Activated naive CD4-positive, alpha-beta T cell treated with anti-CD3 and anti-CD28 coated beads, Interleukin-2, amount 50 U/mL, for 24 hours (primary cell): Measurements from ENCODE around the gene WTIP.
A peak's percentile ranks its signal among the peaks of the same experiment; 100 is the strongest.
"Not testable (repeated sequence)": the region's sequence is repeated elsewhere in the genome, so short reads cannot be mapped to it uniquely, and the experiment has no call there.

Experiments
- H3K27ac Mint-ChIP-seq: one replicate; pipeline ENCODE4 v1.8.0; 2021; ENCODE audit warnings: mild to moderate bottlenecking, mixed read lengths
- H3K27me3 Mint-ChIP-seq: one replicate; pipeline ENCODE4 v1.8.0; 2021; ENCODE audit warnings: mixed read lengths
- H3K36me3 Mint-ChIP-seq: one replicate; pipeline ENCODE4 v1.8.0; 2021; ENCODE audit warnings: mixed read lengths
- H3K4me1 Mint-ChIP-seq: one replicate; pipeline ENCODE4 v1.8.0; 2021; ENCODE audit warnings: mixed read lengths
- H3K4me3 Mint-ChIP-seq: one replicate; pipeline ENCODE4 v1.8.0; 2021; ENCODE audit warnings: mild to moderate bottlenecking, mixed read lengths
- H3K9me3 Mint-ChIP-seq: one replicate; pipeline ENCODE4 v1.8.0; 2021; ENCODE audit warnings: mixed read lengths

WTIP gene

GRCh38 chr19:34480971-34481841, at the start of gene WTIP:
Gene WTIP, plus strand, starts transcription at chr19:34481758. Its CDS starts 217 bp downstream, at chr19:34481975.
- no peak within 1 kb of the TSS for H3K27ac Mint-ChIP-seq
- H3K4me1 Mint-ChIP-seq = peaks cover 6% of the 10 kb centered on the region
- H3K36me3 Mint-ChIP-seq = no peaks in the 10 kb centered on the region
- peaks cover 26% of the 10 kb centered on the region for H3K27me3 Mint-ChIP-seq
- H3K4me3 Mint-ChIP-seq = no peak within 1 kb of the TSS
- H3K9me3 Mint-ChIP-seq = no peaks in the 10 kb centered on the region

DNA sequence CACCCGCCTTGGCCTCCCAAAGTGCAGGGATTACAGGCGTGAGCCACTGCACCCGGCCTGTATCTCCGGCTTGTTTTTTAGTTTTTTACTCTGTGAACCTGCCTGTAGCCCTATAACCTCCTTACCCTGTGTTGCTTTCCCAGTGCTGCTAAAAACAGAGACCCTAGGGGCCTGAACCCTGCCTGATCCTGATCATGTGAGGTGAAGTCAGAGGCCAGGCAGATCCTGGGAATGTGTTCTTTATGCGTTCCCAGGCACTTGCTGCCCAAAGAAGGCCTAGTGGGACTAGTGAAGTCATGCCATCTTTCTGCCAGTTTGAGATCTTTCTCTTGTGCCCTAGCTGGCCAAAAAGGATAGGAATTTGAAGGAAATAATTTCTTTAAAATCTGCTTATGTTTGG, 48.8 kb upstream of the WTIP start:
- Mint-ChIP-seq H3K27ac (peak overlapping the region; percentile 12), H3K36me3 (peaks cover 11% of the 10 kb centered on the region), H3K27me3 (no peaks in the 10 kb centered on the region), H3K4me3 (no peak overlapping the region), H3K9me3 (no peaks in the 10 kb centered on the region), H3K4me1 (peaks cover 42% of the 10 kb centered on the region)

DNA sequence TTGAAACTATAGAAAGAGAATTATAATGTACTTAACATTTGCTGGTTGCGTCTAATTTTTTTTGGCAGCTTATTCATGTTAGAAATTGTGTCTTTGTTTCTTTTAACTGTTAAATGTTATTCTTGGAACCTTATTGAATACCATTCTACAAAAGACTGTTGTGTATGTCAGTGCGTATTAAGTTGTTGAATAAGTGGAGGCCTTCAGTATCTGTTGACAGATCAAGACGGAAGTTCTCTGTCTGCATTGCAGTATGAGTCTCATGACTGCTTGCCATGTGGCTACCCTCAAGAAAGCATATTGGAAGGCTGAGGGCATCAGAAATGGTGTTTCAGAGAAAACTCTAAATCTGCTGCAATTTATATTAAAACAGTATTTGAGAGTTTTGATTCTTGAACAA, 44.8 kb upstream of the WTIP start:
- Mint-ChIP-seq H3K27ac (no peak overlapping the region), H3K27me3 (no peaks in the 10 kb centered on the region), H3K4me3 (no peak overlapping the region), H3K9me3 (no peaks in the 10 kb centered on the region), H3K36me3 (peaks cover 10% of the 10 kb centered on the region), H3K4me1 (peaks cover 24% of the 10 kb centered on the region)

- Mint-ChIP-seq H3K4me1 (peaks cover 14% of the 10 kb centered on the region), H3K27ac (peak overlapping the region; percentile 5), H3K9me3 (no peaks in the 10 kb centered on the region), H3K27me3 (no peaks in the 10 kb centered on the region), H3K36me3 (peaks cover 25% of the 10 kb centered on the region), H3K4me3 (no peak overlapping the region)
Measured at GRCh38 chr19:34448191-34448590, 33.4 kb upstream of the WTIP start.

GRCh38 chr19:34452723-34453122, 28.8 kb upstream of the WTIP start:
- no peak overlapping the region for H3K4me3 Mint-ChIP-seq
- H3K27me3 Mint-ChIP-seq = no peaks in the 10 kb centered on the region
- H3K9me3 Mint-ChIP-seq = no peaks in the 10 kb centered on the region
- H3K27ac Mint-ChIP-seq = no peak overlapping the region
- peaks cover 18% of the 10 kb centered on the region for H3K4me1 Mint-ChIP-seq
- peaks cover 23% of the 10 kb centered on the region for H3K36me3 Mint-ChIP-seq

DNA sequence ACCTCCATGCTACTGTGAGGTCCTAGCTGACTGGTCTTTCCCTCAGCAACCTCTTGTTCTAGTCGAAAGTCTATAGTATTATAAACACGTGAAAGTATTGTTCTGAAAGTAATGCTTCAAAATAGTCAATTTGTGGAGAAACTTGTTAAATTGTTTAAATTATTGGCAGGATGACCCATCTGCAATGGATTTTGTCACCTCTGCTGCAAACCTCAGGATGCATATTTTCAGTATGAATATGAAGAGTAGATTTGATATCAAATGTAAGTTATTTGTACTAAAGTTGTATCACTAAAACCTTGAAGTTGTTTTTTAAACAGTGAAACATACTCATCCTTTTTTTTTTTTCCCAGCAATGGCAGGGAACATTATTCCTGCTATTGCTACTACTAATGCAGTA, 27.5 kb upstream of the WTIP start:
- no peaks in the 10 kb centered on the region for H3K9me3 Mint-ChIP-seq
- peaks cover 22% of the 10 kb centered on the region for H3K36me3 Mint-ChIP-seq
- H3K4me1 Mint-ChIP-seq = peaks cover 16% of the 10 kb centered on the region
- H3K27me3 Mint-ChIP-seq = no peaks in the 10 kb centered on the region
- no peak overlapping the region for H3K27ac Mint-ChIP-seq
- H3K4me3 Mint-ChIP-seq = no peak overlapping the region

GRCh38 chr19:34454685-34455084, 26.9 kb upstream of the WTIP start:
- H3K36me3 Mint-ChIP-seq = peaks cover 20% of the 10 kb centered on the region
- no peak overlapping the region for H3K27ac Mint-ChIP-seq
- H3K9me3 Mint-ChIP-seq = no peaks in the 10 kb centered on the region
- peaks cover 12% of the 10 kb centered on the region for H3K4me1 Mint-ChIP-seq
- no peaks in the 10 kb centered on the region for H3K27me3 Mint-ChIP-seq
- no peak overlapping the region for H3K4me3 Mint-ChIP-seq

GRCh38 chr19:34455783-34456480, 25.6 kb upstream of the WTIP start:
- peaks cover 21% of the 10 kb centered on the region for H3K36me3 Mint-ChIP-seq
- not testable (repeated sequence) for H3K4me3 Mint-ChIP-seq, H3K27me3 Mint-ChIP-seq, H3K9me3 Mint-ChIP-seq
- H3K27ac Mint-ChIP-seq = peak overlapping the region; percentile 8
- peaks cover 17% of the 10 kb centered on the region for H3K4me1 Mint-ChIP-seq

- Mint-ChIP-seq H3K27me3 (no peaks in the 10 kb centered on the region), H3K9me3 (no peaks in the 10 kb centered on the region), H3K36me3 (peaks cover 28% of the 10 kb centered on the region), H3K27ac (no peak overlapping the region), H3K4me1 (peaks cover 14% of the 10 kb centered on the region), H3K4me3 (no peak overlapping the region)
Measured at GRCh38 chr19:34457446-34457845, 24.1 kb upstream of the WTIP start.

GRCh38 chr19:34458677-34459076, 22.9 kb upstream of the WTIP start:
- peaks cover 25% of the 10 kb centered on the region for H3K36me3 Mint-ChIP-seq
- no peak overlapping the region for H3K4me3 Mint-ChIP-seq
- H3K27ac Mint-ChIP-seq = no peak overlapping the region
- H3K9me3 Mint-ChIP-seq = no peaks in the 10 kb centered on the region
- no peaks in the 10 kb centered on the region for H3K27me3 Mint-ChIP-seq
- H3K4me1 Mint-ChIP-seq = peaks cover 14% of the 10 kb centered on the region

GRCh38 chr19:34459614-34460013, 21.9 kb upstream of the WTIP start:
- Mint-ChIP-seq H3K4me3 (no peak overlapping the region), H3K27me3 (no peaks in the 10 kb centered on the region), H3K36me3 (peaks cover 24% of the 10 kb centered on the region), H3K9me3 (no peaks in the 10 kb centered on the region), H3K4me1 (peaks cover 13% of the 10 kb centered on the region), H3K27ac (peak overlapping the region; percentile 30)

- H3K27me3 Mint-ChIP-seq = no peaks in the 10 kb centered on the region
- H3K36me3 Mint-ChIP-seq = peaks cover 23% of the 10 kb centered on the region
- H3K4me1 Mint-ChIP-seq = peaks cover 10% of the 10 kb centered on the region
- H3K27ac Mint-ChIP-seq = peak overlapping the region; percentile 92
- H3K9me3 Mint-ChIP-seq = no peaks in the 10 kb centered on the region
- no peak overlapping the region for H3K4me3 Mint-ChIP-seq
Measured at GRCh38 chr19:34461375-34462100, 20.0 kb upstream of the WTIP start.

- H3K27ac Mint-ChIP-seq, H3K4me3 Mint-ChIP-seq, H3K27me3 Mint-ChIP-seq, H3K4me1 Mint-ChIP-seq, H3K9me3 Mint-ChIP-seq: not testable (repeated sequence)
- H3K36me3 Mint-ChIP-seq = peaks cover 25% of the 10 kb centered on the region
Measured at GRCh38 chr19:34464785-34465184, 16.8 kb upstream of the WTIP start.

- Mint-ChIP-seq H3K27me3 (no peaks in the 10 kb centered on the region), H3K4me3 (no peak overlapping the region), H3K4me1 (no peaks in the 10 kb centered on the region), H3K9me3 (no peaks in the 10 kb centered on the region), H3K27ac (no peak overlapping the region), H3K36me3 (peaks cover 25% of the 10 kb centered on the region)
Measured at GRCh38 chr19:34468409-34468808, 13.1 kb upstream of the WTIP start.

DNA sequence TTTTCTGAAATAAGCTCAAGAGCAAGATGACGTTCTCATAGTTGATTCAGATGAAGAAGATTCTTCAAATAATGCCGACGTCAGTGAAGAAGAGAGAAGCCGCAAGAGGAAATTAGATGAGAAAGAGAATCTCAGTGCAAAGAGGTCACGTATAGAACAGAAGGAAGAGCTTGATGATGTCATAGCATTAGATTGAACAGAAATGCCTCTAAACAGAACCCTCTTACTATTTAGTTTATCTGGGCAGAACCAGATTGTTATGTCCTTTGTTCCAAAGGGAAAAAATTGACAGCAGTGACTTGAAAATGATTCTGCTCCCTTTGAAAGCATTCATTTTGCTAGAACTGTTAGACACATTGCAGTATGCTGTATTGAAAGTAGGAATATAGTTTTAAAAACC, 12.5 kb upstream of the WTIP start:
- H3K27ac Mint-ChIP-seq, H3K27me3 Mint-ChIP-seq, H3K4me1 Mint-ChIP-seq, H3K4me3 Mint-ChIP-seq, H3K9me3 Mint-ChIP-seq: not testable (repeated sequence)
- H3K36me3 Mint-ChIP-seq = peaks cover 25% of the 10 kb centered on the region
